Heart left ventricle (tissue), 16 donors: ENCODE measurements around the gene TOLLIP. TPM values are rescaled to one million over a fixed set of nuclear protein-coding genes. Genes with fewer than 3 reads are reported as not detected.

ENCODE experiments used
- ATAC-seq, 4 donors: fragments of 200-7000 bp; cut with Tn5 transposase; one replicate each; pipeline ENCODE4 v1.9.1; 2020 to 2022; ENCODE audit warnings: moderate library complexity in 4 of 4, mild to moderate bottlenecking in 3 of 4, moderate number of reproducible peaks in 1 of 4
- DNase-seq, 5 donors: peaks; one replicate each; pipeline ENCODE4 v3.0.0-alpha.2; 2020
- H3K27ac ChIP-seq, 12 donors: fragments of 200-600 bp; sonication (generic) in 4 of 12; one replicate each; pipeline versions ENCODE4 v1.5.0 to v1.8.0; 2016 to 2022; ENCODE audit warnings: mild to moderate bottlenecking in 2 of 12
- H3K27me3 ChIP-seq, 9 donors: fragments of 200-600 bp; sonication (generic) in 2 of 9; one replicate each; pipeline versions ENCODE4 v1.5.1 to v1.8.0; 2016 to 2022; ENCODE audit warnings: mild to moderate bottlenecking in 3 of 9
- H3K36me3 ChIP-seq, 9 donors: fragments of 200-600 bp; sonication (generic) in 2 of 9; one replicate each; pipeline versions ENCODE4 v1.5.0 to v1.8.0; 2018 to 2022; ENCODE audit warnings: mild to moderate bottlenecking in 2 of 9
- H3K4me1 ChIP-seq, 12 donors: fragments of 200-600 bp; sonication (generic) in 4 of 12; one replicate each; pipeline versions ENCODE4 v1.5.0 to v1.8.0; 2016 to 2022; ENCODE audit warnings: mild to moderate bottlenecking in 3 of 12
- H3K4me3 ChIP-seq, 12 donors: fragments of 200-600 bp; sonication (generic) in 4 of 12; one replicate each; pipeline versions ENCODE4 v1.5.0 to v1.8.0; 2017 to 2022; ENCODE audit warnings: mild to moderate bottlenecking in 9 of 12, moderate library complexity in 4 of 12
- H3K9me3 ChIP-seq, 12 donors: fragments of 200-600 bp; sonication (generic) in 4 of 12; one replicate each; pipeline versions ENCODE4 v1.5.0 to v1.8.0; 2016 to 2022; ENCODE audit warnings: mild to moderate bottlenecking in 1 of 12
- CTCF ChIP-seq, 12 donors: fragments of 200-600 bp; sonication (generic) in 4 of 12; IDR thresholded peaks; one replicate each; pipeline versions ENCODE4 v1.5.0 to v1.8.0; 2018 to 2022; ENCODE audit warnings: antibody characterized with exemption in 12 of 12, mild to moderate bottlenecking in 5 of 12
- POLR2A ChIP-seq, 2 donors: fragments of 450-650 bp; IDR thresholded peaks; one replicate each; pipeline ENCODE4 v1.6.1; 2017; ENCODE audit warnings: antibody characterized with exemption in 2 of 2, mild to moderate bottlenecking in 2 of 2, moderate library complexity in 2 of 2
- WGBS, 4 donors: extraction: QIAGEN DNeasy Blood & Tissue Kit in 2 of 4; methylation state at CpG; one replicate each; pipeline versions ENCODE4 v1.1.5 to v1.1.7; 2013 to 2018; 5-methylcytosine and 5-hydroxymethylcytosine counted together
- intact Hi-C, 10 donors: fragments of 100-400 bp; cut with DNase I; formaldehyde crosslinking; loops; one replicate each; pipeline versions ENCODE4 v1.11.1 to v1.14.2; 2022
- polyA plus RNA-seq, 2 donors: library from polyadenylated mRNA; stranded (reverse); fragments of 200-250 nt; gene quantifications; one replicate each; pipeline ENCODE4 v1.2.3, GENCODE V29; 2013
- total RNA-seq, 9 donors: library from RNA; depleted of rRNA in 2 of 9; stranded (reverse); fragments of >200 nt in 2 of 9; fragmentation: NEBNext Ultra II Directional in 3 of 9; extraction: Animal tissue kit (Norgen Biotek cat#: 25700) in 3 of 9; gene quantifications; one replicate each; pipeline versions ENCODE4 v1.1.0 to v1.2.4, GENCODE V29; 2016 to 2023
- donor health status: ischemic (EF 13 %, LVEDD 7.1; RV severe dilation, severe dysfunction).
- donor health status: healthy with polysubstance abuse.
- donor health status: DM: no; HTN: yes; CAD: no.
- donor health status: DM: no; HTN: no; CAD: no.
- donor health status: ischemic (EF 25% LVEDD 6.9; RV normal size, moderate dysfunction).
- donor health status: ischemic (EF 25% LVEDD 5.7; RV mildly dilated, moderate dysfunction).
- donor health status: healthy.
- donor health status: DM: yes; HTN: yes; CAD: no.
- donor health status: ischemic (EF 35%, LVEDD 5.7; RV mildly dilated, moderate dysfunction).
- donor health status: nonischemic (EF 11% LVEDD 7.7; RV severe dilation, severe dysfunction).
- donor health status: DM: yes; HTN: yes; CAD: no.
- donor health status: PGD.
- donor health status: ischemic (EF 29% LVEDD 5.4; RV normal size, mild dysfunction).
- donor health status: nonischemic (EF 23%, LVEDD 6.1; RV moderate dilation, normal function).

Gene TOLLIP
- total and polyA plus RNA-seq, 11 donors = 27.4 to 57.2 (median 44.9) TPM

DNA sequence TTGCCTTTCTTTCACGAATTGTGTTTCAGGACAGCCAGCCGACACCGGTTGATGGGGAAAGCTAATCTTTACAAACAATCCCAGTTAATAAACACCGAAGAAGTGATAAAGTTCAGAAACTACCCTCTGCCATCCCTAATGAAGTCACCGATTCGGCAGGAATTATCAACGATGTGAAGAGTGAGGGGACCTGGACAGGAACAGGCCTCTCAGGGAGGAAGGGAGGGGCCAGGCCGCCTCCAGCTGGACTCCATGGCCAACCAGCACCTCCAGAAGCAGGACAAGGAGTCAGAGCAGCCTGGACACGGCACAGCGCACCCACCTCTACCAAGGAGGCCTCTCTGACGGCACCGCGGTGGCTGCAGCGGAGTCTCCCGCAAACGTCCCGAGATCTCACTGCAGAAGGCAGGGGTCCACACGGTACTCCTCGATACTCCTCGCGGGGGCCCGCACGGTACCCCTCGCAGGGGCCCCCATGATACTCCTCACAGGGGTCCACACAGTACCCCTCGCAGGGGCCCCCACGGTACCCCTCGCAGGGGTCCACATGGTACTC lies 3.9 kb downstream of the TOLLIP start:
- WGBS, 4 donors = 74 to 90% (median 86%) methylated on average over 11 to 27 of the region's 27 CpGs
- intact Hi-C loops = loop anchor here in 4 of 10 donors (5.0 to 10.0 kb wide), 5 partner anchors 43 to 267 kb away; partner anchors contain the start of genes BRSK2 (in 1 of the 4) and DUSP8 (in 1 of the 4)
- Histone ChIP-seq H3K27me3 (no peaks in the 10 kb centered on the region), H3K27ac (no peak overlapping the region), H3K4me3 (no peak overlapping the region), H3K9me3 (no peaks in the 10 kb centered on the region), H3K4me1 (peaks cover 3 to 62% (median 46%) of the 10 kb centered on the region in 12 donors), H3K36me3 (peaks cover 0 to 22% (median 4%) of the 10 kb centered on the region in 9 donors)
- DNase-seq (no peak), ATAC-seq (no peak)
- no peak for TF ChIP-seq CTCF (IDR thresholded peaks at IDR 0.05)
- no peak for TF ChIP-seq POLR2A (IDR thresholded peaks at IDR 0.05)

DNA sequence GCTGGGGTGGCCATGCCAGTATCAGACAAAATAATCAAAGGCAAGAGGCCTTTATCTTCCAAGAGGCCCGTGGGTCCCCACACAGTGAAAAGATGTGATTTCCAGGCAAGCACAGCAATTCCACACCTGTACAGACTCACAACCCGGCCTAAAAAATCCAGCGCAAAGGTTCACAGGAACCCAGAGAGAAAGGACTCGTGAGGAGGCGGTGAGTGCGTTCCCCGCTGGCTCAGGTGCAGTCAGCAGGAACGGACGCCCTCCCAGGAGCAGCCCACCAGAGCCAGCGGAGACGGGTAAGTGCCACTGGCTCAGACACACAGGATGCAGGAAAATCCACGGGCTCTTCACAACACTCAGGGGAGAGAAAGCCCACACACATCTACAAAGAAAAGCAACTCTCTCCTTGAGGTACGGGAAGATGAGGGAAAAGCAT lies 4.4 kb downstream of the TOLLIP start:
- no peaks in the 10 kb centered on the region for H3K9me3 ChIP-seq
- no peak overlapping the region for H3K27ac ChIP-seq
- H3K36me3 ChIP-seq = peaks cover 0 to 22% (median 4%) of the 10 kb centered on the region in 9 donors
- intact Hi-C loops = loop anchor here in 4 of 10 donors (5.0 to 10.0 kb wide), 5 partner anchors 43 to 267 kb away; partner anchors contain the start of genes BRSK2 (in 1 of the 4) and DUSP8 (in 1 of the 4)
- TF ChIP-seq POLR2A (IDR thresholded peaks at IDR 0.05) (no peak), CTCF (IDR thresholded peaks at IDR 0.05) (no peak)
- ATAC-seq = no peak
- peaks cover 3 to 60% (median 44%) of the 10 kb centered on the region in 12 donors for H3K4me1 ChIP-seq
- no peak for DNase-seq
- 83 to 89% (median 86%) methylated on average over 10 to 13 of the region's 13 CpGs for WGBS, 4 donors
- H3K4me3 ChIP-seq = no peak overlapping the region
- H3K27me3 ChIP-seq = no peaks in the 10 kb centered on the region

GRCh38 chr11:1304380-1304779 lies 5.1 kb downstream of the TOLLIP start:
- H3K4me3 ChIP-seq = no peak overlapping the region

More at GRCh38 chr11:1304380-1304779, 5.1 kb downstream of the TOLLIP start:
- no peak for DNase-seq
- peaks cover 0 to 22% (median 4%) of the 10 kb centered on the region in 9 donors for H3K36me3 ChIP-seq
- intact Hi-C loops = loop anchor here in 2 of 10 donors (10.0 kb wide), 1 partner anchor 210 kb away; no protein-coding TSS in a partner anchor
- TF ChIP-seq CTCF (IDR thresholded peaks at IDR 0.05) = no peak
- no peak for TF ChIP-seq POLR2A (IDR thresholded peaks at IDR 0.05)
- H3K27me3 ChIP-seq = no peaks in the 10 kb centered on the region
- WGBS, 4 donors = 67 to 80% (median 73%) methylated on average over 14 of the region's 14 CpGs
- no peaks in the 10 kb centered on the region for H3K9me3 ChIP-seq
- no peak for ATAC-seq
- H3K4me1 ChIP-seq = peaks cover 3 to 62% (median 47%) of the 10 kb centered on the region in 12 donors
- H3K27ac ChIP-seq = peak overlapping the region in 1 of 12 donors; percentile 52
